Measurements from ENCODE around the gene CNTN4. TPM values are rescaled to one million over a fixed set of nuclear protein-coding genes. Genes with fewer than 3 reads are reported as not detected.

CNTN4 gene
- total and polyA plus RNA-seq, 9 donors, result 0.35 to 16.7 (median 3.0) TPM

DNA sequence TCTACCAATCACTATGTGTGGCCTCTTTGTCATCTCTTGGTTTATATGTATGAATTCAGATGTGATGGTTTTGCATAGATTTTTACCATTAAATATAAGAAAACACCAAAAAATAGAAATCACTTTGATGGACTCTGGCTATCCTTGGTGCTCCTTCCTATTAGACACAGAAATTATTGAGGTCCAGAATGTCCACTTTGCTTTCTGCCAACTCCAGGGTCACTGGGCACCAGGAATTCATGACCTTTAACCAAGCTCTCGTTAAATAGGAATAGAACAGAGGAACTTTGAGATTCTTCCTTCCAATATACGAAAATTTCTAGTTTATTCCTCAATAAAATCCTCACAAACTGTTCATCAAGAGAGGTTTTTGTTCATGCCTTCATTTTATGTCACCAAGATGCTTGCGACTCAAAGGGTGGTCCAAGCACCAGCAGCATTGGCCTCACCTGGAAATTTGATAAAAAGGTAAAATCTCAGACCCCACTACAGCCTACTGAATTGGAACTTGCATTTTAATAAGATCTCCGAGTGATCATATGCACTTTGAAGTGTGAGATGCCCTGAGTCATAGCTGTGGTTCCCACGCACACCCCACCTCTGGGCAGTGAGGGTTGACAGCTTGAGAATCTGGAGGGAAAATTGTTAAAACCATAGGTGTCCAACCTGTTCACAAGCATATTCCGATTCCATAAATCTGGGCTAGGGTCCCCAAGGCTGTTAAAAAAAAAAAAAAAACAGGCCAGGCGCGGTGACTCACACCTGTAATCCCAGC, 725.0 kb downstream of the CNTN4 start:
- no peak for DNase-seq
- Histone ChIP-seq H3K4me1 (ENCODE audit: insufficient read depth) (no peaks in the 10 kb centered on the region), H3K36me3 (no peaks in the 10 kb centered on the region), H3K27ac (no peak overlapping the region), H3K27me3 (no peaks in the 10 kb centered on the region), H3K9me3 (no peaks in the 10 kb centered on the region), H3K4me3 (no peak overlapping the region)
- TF ChIP-seq POLR2A (IDR thresholded peaks at IDR 0.05), result no peak
- no peak for TF ChIP-seq EP300 (IDR thresholded peaks at IDR 0.05)
- TF ChIP-seq, protein P1, sequence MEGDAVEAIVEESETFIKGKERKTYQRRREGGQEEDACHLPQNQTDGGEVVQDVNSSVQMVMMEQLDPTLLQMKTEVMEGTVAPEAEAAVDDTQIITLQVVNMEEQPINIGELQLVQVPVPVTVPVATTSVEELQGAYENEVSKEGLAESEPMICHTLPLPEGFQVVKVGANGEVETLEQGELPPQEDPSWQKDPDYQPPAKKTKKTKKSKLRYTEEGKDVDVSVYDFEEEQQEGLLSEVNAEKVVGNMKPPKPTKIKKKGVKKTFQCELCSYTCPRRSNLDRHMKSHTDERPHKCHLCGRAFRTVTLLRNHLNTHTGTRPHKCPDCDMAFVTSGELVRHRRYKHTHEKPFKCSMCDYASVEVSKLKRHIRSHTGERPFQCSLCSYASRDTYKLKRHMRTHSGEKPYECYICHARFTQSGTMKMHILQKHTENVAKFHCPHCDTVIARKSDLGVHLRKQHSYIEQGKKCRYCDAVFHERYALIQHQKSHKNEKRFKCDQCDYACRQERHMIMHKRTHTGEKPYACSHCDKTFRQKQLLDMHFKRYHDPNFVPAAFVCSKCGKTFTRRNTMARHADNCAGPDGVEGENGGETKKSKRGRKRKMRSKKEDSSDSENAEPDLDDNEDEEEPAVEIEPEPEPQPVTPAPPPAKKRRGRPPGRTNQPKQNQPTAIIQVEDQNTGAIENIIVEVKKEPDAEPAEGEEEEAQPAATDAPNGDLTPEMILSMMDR (IDR thresholded peaks at IDR 0.05), result no peak
- intact Hi-C loops (cut with DNase I), result no loop called here
- WGBS, 3 donors, result 87 to 94% (median 88%) methylated on average over 8 of the region's 8 CpGs

DNA sequence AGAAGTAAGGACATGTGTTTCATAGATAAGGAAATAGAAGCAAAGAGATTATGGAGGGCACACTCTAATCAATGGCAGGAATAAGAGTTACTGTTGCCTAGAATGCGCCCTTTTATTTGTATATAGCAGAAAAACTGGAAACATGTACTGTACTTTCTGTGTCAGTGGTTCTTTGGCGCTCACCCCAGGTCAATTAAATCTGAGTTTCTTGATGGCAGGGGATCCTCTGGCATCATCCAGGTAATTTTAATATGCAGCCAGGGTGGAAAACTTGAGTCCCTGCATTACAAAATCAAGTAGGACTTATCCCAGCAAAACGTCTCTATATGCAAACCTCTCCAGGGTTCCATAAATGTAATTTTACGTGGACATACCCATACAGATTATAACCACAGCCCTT, 727.4 kb downstream of the CNTN4 start:
- intact Hi-C loops (cut with DNase I), result no loop called here
- Histone ChIP-seq H3K4me1 (ENCODE audit: insufficient read depth) (no peaks in the 10 kb centered on the region), H3K9me3 (no peaks in the 10 kb centered on the region), H3K27me3 (no peaks in the 10 kb centered on the region), H3K27ac (no peak overlapping the region), H3K36me3 (no peaks in the 10 kb centered on the region), H3K4me3 (no peak overlapping the region)
- 87 to 89% (median 88%) methylated on average over 4 of the region's 4 CpGs for WGBS, 3 donors
- TF ChIP-seq POLR2A (IDR thresholded peaks at IDR 0.05) (no peak), EP300 (IDR thresholded peaks at IDR 0.05) (no peak)
- TF ChIP-seq, protein P1 (IDR thresholded peaks at IDR 0.05), result no peak
- DNase-seq, result no peak

DNA sequence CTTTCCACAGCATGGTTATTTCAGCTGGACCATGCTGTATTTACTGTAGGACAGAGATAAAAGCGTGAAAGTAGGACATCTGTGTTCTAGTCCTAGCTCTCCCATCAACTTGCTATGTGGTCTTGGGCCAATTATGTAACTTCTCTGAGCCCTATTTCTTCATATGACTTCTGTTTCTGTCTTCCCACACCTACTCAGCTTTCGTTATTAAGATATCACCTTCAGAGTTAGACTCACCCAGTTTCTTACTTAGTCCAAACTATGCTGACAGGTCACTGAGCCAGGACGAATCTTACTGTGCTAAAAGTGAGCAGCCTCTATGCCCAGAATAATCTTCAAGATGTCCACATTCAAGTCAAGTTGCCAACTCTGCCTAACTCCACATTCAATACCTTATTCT, 727.8 kb downstream of the CNTN4 start:
- no peaks in the 10 kb centered on the region for H3K4me1 ChIP-seq (ENCODE audit: insufficient read depth)
- no peaks in the 10 kb centered on the region for H3K9me3 ChIP-seq
- no peak for TF ChIP-seq EP300 (IDR thresholded peaks at IDR 0.05)
- TF ChIP-seq, protein P1 (IDR thresholded peaks at IDR 0.05), result no peak
- no peak for TF ChIP-seq POLR2A (IDR thresholded peaks at IDR 0.05)
- intact Hi-C loops (cut with DNase I), result no loop called here
- 70 to 80% (median 77%) methylated on average over 3 of the region's 3 CpGs for WGBS, 3 donors
- H3K27me3 ChIP-seq, result no peaks in the 10 kb centered on the region
- H3K4me3 ChIP-seq, result no peak overlapping the region
- H3K27ac ChIP-seq, result no peak overlapping the region
- no peaks in the 10 kb centered on the region for H3K36me3 ChIP-seq
- DNase-seq, result no peak

DNA sequence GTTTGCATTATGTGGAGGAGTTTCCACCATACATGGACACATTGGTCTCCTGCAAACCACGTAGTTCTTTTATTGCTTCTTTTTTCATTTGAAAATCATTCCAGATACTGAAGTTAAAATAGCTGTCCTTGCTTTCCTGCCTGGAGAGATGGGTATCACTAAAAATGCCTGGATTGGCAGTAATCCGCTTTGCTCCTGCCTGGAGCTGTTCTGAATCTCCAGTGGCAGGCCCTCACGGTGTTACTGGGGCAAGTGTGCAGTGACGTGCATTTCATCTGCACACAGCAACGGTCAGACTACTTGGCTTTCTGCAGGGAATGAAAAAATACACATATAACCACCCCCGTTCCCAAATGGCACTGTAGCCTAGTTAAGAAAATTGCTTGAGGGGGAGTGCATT, 738.6 kb downstream of the CNTN4 start:
- WGBS, 3 donors, result 21 to 39% (median 26%) methylated on average over 6 of the region's 6 CpGs
- intact Hi-C loops (cut with DNase I), result no loop called here

More for the DNA sequence above, 738.6 kb downstream of the CNTN4 start:
- Histone ChIP-seq H3K27me3 (no peaks in the 10 kb centered on the region), H3K27ac (no peak overlapping the region), H3K36me3 (no peaks in the 10 kb centered on the region), H3K4me1 (ENCODE audit: insufficient read depth) (no peaks in the 10 kb centered on the region), H3K9me3 (no peaks in the 10 kb centered on the region), H3K4me3 (no peak overlapping the region)
- DNase-seq, result no peak
- TF ChIP-seq POLR2A (IDR thresholded peaks at IDR 0.05) (no peak), EP300 (IDR thresholded peaks at IDR 0.05) (no peak)
- TF ChIP-seq, protein P1 (IDR thresholded peaks at IDR 0.05), result no peak

Data from ovary (tissue), 9 donors.